Heart right ventricle (tissue), 16 donors: ENCODE data around the gene VARS2. TPM values are rescaled to one million over a fixed set of nuclear protein-coding genes. Genes with fewer than 3 reads are reported as not detected.
A peak's percentile ranks its signal among the peaks of the same experiment; 100 is the strongest.
"Not testable (repeated sequence)": the region's sequence is repeated elsewhere in the genome, so short reads cannot be mapped to it uniquely, and the experiment has no call there.

Experiments
- ATAC-seq, 8 donors: fragments of 200-7000 bp; cut with Tn5 transposase; one replicate each; pipeline ENCODE4 v1.9.1; 2020; ENCODE audit warnings: mild to moderate bottlenecking in 8 of 8, moderate library complexity in 8 of 8, moderate number of reproducible peaks in 1 of 8
- DNase-seq, 2 donors: peaks; one replicate each; pipeline ENCODE4 v3.0.0-alpha.2; 2020
- H3K27ac ChIP-seq, 10 donors: fragments of 200-600 bp; sonication (generic) in 2 of 10; one replicate each; pipeline versions ENCODE4 v1.5.0 to v1.8.0; 2020 to 2022; ENCODE audit warnings: mild to moderate bottlenecking in 3 of 10
- H3K27me3 ChIP-seq, 7 donors: fragments of 200-600 bp; one replicate each; pipeline ENCODE4 v1.8.0; 2021 to 2022; ENCODE audit warnings: mild to moderate bottlenecking in 2 of 7
- H3K36me3 ChIP-seq, 9 donors: fragments of 200-600 bp; sonication (generic) in 1 of 9; one replicate each; pipeline versions ENCODE4 v1.5.0 to v1.8.0; 2020 to 2022; ENCODE audit warnings: mild to moderate bottlenecking in 2 of 9
- H3K4me1 ChIP-seq, 9 donors: fragments of 200-600 bp; sonication (generic) in 1 of 9; one replicate each; pipeline versions ENCODE4 v1.5.0 to v1.8.0; 2020 to 2022; ENCODE audit warnings: mild to moderate bottlenecking in 4 of 9
- H3K4me3 ChIP-seq, 10 donors: fragments of 200-600 bp; sonication (generic) in 2 of 10; one replicate each; pipeline versions ENCODE4 v1.5.0 to v1.8.0; 2020 to 2022; ENCODE audit warnings: mild to moderate bottlenecking in 7 of 10, moderate library complexity in 2 of 10
- H3K9me3 ChIP-seq, 11 donors: fragments of 200-600 bp in 10 of 11; sonication (generic) in 2 of 11; one replicate each; pipeline versions ENCODE4 v1.5.0 to v1.8.0; 2013 to 2022; ENCODE audit warnings: mild to moderate bottlenecking in 2 of 11, control low read depth in 1 of 11, moderate library complexity in 1 of 11
- WGBS, 2 donors: extraction: QIAGEN DNeasy Blood & Tissue Kit; methylation state at CpG; one replicate each; pipeline ENCODE4 v1.1.7; 2013; ENCODE audit warnings: inconsistent platforms in 1 of 2; 5-methylcytosine and 5-hydroxymethylcytosine counted together
- intact Hi-C, 10 donors: fragments of 100-400 bp; cut with DNase I; formaldehyde crosslinking; loops; one replicate each; pipeline versions ENCODE4 v1.11.1 to v1.14.2; 2022
- polyA plus RNA-seq, 2 donors: library from polyadenylated mRNA; stranded (reverse); fragments of 200-250 nt; gene quantifications; one replicate each; pipeline ENCODE4 v1.2.3, GENCODE V29; 2013
- total RNA-seq, 10 donors: library from RNA; stranded (reverse); fragmentation: NEBNext Ultra II Directional in 3 of 10; extraction: Animal tissue kit (Norgen Biotek cat#: 25700) in 3 of 10; gene quantifications; one replicate each; pipeline versions ENCODE4 v1.2.1 to v1.2.4, GENCODE V29; 2021 to 2023
- TF ChIP-seq, protein P1 (sequence below), 9 donors: fragments of 200-600 bp; sonication (generic) in 2 of 9; IDR thresholded peaks; one replicate each; pipeline versions ENCODE4 v1.5.0 to v1.8.0; 2021 to 2022; ENCODE audit warnings: antibody characterized with exemption in 9 of 9, mild to moderate bottlenecking in 5 of 9, moderate library complexity in 1 of 9
- donor health status: Arrhythmogenic right ventricular cardiomyopathy.
- donor health status: ischemic (EF 13 %, LVEDD 7.1; RV severe dilation, severe dysfunction).
- donor health status: healthy with polysubstance abuse.
- donor health status: DM: no; HTN: yes; CAD: no.
- donor health status: DM: no; HTN: no; CAD: no.
- donor health status: ischemic (EF 25% LVEDD 6.9; RV normal size, moderate dysfunction).
- donor health status: ischemic (EF 25% LVEDD 5.7; RV mildly dilated, moderate dysfunction).
- donor health status: healthy.
- donor health status: DM: yes; HTN: yes; CAD: no.
- donor health status: Ischemic cardiomyopathy.
- donor health status: ischemic (EF 35%, LVEDD 5.7; RV mildly dilated, moderate dysfunction).
- donor health status: nonischemic (EF 11% LVEDD 7.7; RV severe dilation, severe dysfunction).
- donor health status: DM: yes; HTN: yes; CAD: no.
- donor health status: PGD.
- donor health status: ischemic (EF 29% LVEDD 5.4; RV normal size, mild dysfunction).
- donor health status: nonischemic (EF 23%, LVEDD 6.1; RV moderate dilation, normal function).

The VARS2 gene
- total and polyA plus RNA-seq, 12 donors = 9.3 to 28.4 (median 22.5) TPM

DNA sequence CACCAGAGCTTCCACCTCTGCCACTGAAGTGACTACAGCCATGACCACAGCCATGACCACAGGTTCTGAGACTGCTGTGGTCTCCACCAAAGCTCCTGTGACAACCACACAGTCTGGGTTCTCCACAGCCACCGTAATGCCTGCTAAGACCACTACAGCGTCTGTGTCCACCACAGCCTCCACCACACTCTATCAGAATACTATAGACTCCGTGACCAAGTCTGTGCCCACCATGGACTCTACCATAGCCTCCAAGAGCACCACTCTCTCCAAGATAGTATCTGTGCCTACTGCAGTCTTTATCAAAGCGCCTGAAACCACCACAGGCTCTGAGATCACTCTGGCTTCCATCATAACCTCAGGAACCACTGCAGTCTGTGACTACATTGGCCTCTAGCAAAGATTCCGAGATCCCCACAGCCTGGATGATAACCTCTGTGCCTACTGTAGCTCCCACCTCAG lies 51.1 kb downstream of the VARS2 start:
- DNase-seq = no peak
- Histone ChIP-seq H3K27ac (no peak overlapping the region), H3K4me3 (no peak overlapping the region), H3K27me3 (peaks cover 0 to 14% (median 0%) of the 10 kb centered on the region in 7 donors), H3K4me1 (peaks cover 0 to 4% (median 0%) of the 10 kb centered on the region in 9 donors), H3K9me3 (no peaks in the 10 kb centered on the region), H3K36me3 (no peaks in the 10 kb centered on the region)
- no peak for ATAC-seq
- TF ChIP-seq, protein P1, sequence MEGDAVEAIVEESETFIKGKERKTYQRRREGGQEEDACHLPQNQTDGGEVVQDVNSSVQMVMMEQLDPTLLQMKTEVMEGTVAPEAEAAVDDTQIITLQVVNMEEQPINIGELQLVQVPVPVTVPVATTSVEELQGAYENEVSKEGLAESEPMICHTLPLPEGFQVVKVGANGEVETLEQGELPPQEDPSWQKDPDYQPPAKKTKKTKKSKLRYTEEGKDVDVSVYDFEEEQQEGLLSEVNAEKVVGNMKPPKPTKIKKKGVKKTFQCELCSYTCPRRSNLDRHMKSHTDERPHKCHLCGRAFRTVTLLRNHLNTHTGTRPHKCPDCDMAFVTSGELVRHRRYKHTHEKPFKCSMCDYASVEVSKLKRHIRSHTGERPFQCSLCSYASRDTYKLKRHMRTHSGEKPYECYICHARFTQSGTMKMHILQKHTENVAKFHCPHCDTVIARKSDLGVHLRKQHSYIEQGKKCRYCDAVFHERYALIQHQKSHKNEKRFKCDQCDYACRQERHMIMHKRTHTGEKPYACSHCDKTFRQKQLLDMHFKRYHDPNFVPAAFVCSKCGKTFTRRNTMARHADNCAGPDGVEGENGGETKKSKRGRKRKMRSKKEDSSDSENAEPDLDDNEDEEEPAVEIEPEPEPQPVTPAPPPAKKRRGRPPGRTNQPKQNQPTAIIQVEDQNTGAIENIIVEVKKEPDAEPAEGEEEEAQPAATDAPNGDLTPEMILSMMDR (IDR thresholded peaks at IDR 0.05) = no peak
- intact Hi-C loops = no loop called here
- WGBS, 2 donors = 74 to 85% methylated on average over 5 of the region's 5 CpGs

DNA sequence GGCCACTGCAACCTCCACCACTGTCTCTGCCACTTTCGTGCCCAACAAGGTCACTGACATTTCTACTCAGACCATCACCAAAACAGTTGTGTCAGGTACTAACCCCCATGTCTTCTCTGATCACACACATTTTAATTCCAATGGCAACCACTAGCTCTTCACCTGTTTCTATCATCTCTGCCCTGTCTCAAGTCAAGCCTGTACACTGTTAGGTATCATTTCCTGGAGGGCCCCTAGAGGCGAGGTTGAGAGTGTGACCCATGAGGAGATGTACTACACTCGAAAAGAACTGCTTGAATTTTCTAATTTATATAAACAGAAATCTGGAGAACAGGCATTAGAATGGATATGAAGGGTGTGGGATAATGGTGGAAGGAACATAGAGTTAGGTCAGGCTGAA lies 52.1 kb downstream of the VARS2 start:
- H3K9me3 ChIP-seq = no peaks in the 10 kb centered on the region
- H3K4me3 ChIP-seq = no peak overlapping the region
- no peaks in the 10 kb centered on the region for H3K36me3 ChIP-seq
- 61 to 74% methylated on average over 3 of the region's 3 CpGs for WGBS, 2 donors
- H3K4me1 ChIP-seq = peaks cover 0 to 4% (median 0%) of the 10 kb centered on the region in 9 donors
- no peak overlapping the region for H3K27ac ChIP-seq
- TF ChIP-seq, protein P1 (IDR thresholded peaks at IDR 0.05) = no peak
- intact Hi-C loops = no loop called here
- DNase-seq (no peak), ATAC-seq (no peak)
- peaks cover 0 to 11% (median 0%) of the 10 kb centered on the region in 7 donors for H3K27me3 ChIP-seq

DNA sequence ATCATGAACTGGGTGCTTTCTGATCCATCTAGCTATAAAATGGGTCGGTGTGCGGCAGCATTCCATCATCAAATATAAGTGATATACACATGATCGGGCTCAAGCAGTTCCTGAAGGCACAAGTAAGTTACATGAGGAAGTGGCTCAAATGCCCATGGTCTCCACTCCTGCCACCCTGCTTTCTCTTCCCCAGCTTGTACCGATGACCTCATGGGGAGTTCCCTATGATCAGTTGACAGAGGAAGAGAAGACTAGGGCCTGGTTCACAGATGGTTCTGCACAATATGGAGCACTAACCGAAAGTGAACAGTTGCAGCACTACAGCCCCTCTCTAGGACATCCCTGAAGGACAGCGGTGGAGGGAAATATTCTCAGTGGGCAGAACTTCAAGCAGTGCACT lies 55.1 kb downstream of the VARS2 start:
- DNase-seq = peak in 1 of 2 donors; percentile 12
- H3K4me3 ChIP-seq, H3K36me3 ChIP-seq, ATAC-seq, H3K27ac ChIP-seq, H3K9me3 ChIP-seq, H3K27me3 ChIP-seq, intact Hi-C loops, H3K4me1 ChIP-seq: not testable (repeated sequence)
- WGBS, 2 donors = 93 to 94% methylated on average over 6 of the region's 6 CpGs

DNA sequence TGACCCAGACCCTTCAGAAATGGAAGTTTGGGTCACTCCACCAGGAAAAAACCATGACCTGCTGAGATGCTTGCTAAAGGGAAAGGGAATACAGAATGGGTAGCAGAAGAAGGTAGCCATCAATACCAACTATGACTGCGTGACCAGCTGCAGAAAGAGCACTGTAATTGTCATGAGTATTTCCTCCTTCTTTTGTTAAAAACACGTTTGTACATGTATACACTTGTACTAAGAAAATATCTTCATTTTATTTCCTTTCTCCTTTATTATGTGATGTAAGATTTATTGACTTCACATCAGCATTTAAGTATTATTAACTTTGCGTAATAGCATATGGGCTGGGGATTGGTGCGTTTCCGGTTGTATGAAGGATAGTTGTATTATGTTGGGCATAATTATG lies 56.9 kb downstream of the VARS2 start:
- WGBS, 2 donors = 87 to 92% methylated on average over 5 of the region's 5 CpGs
- Histone ChIP-seq H3K36me3 (no peaks in the 10 kb centered on the region), H3K4me3 (no peak overlapping the region), H3K9me3 (no peaks in the 10 kb centered on the region), H3K27me3 (peaks cover 0 to 6% (median 0%) of the 10 kb centered on the region in 7 donors), H3K4me1 (peaks cover 0 to 4% (median 0%) of the 10 kb centered on the region in 9 donors), H3K27ac (no peak overlapping the region)
- intact Hi-C loops = no loop called here
- ATAC-seq (no peak), DNase-seq (no peak)
- TF ChIP-seq, protein P1 (IDR thresholded peaks at IDR 0.05) = no peak

DNA sequence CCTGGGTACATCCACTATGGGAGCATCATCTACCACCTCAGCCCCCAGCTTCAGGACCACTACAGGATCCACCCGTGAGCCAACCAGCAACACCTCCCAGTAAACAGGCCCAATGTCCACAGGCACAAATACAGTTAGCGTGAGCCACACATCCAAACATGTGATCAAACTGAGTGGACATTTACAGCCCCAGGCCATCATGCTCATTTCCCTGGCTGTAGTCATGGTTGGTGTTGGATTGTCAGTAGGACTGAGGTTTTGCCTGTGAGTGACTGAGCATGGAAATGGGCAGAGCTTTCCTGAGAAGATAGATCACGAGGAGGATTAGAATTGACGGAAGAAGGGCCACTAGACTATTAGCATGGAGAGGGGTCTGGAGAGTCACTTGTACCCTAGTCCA lies 58.8 kb downstream of the VARS2 start:
- intact Hi-C loops = no loop called here
- ATAC-seq (no peak), DNase-seq (no peak)
- Histone ChIP-seq H3K27ac (no peak overlapping the region), H3K27me3 (peaks cover 0 to 7% (median 0%) of the 10 kb centered on the region in 7 donors), H3K4me1 (peaks cover 0 to 4% (median 0%) of the 10 kb centered on the region in 9 donors), H3K36me3 (no peaks in the 10 kb centered on the region), H3K4me3 (no peak overlapping the region), H3K9me3 (no peaks in the 10 kb centered on the region)
- 91 to 93% methylated on average over 4 of the region's 4 CpGs for WGBS, 2 donors
- TF ChIP-seq, protein P1 (IDR thresholded peaks at IDR 0.05) = no peak
